Measurements from ENCODE around the gene LYPD5. TPM values are rescaled to one million over a fixed set of nuclear protein-coding genes. Genes with fewer than 3 reads are reported as not detected.

Gene LYPD5
- total and polyA plus RNA-seq, 2 of the 13 experiments (the other 11 are each of a cell fraction or from before 2014, with no cell fraction given) = not detected

DNA sequence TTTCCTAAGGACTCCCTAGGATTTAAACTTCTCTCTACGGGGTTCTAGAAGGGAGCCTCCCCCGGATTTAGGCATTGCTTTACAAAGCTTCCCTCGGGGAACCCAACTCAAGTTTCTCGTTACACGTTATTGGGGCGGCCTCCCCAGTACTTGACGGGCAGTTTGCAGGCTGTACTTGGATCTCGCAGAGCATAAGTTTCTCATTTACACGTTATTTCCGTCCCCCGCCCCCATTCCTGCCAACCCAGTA, 48.1 kb downstream of the LYPD5 start:
- Histone ChIP-seq H4K20me1 (ENCODE audit: insufficient read depth, low read length) (no peaks in the 10 kb centered on the region), H3K4me1 (ENCODE audit: insufficient read depth, low read length) (peaks cover 21% of the 10 kb centered on the region), H3K27ac (ENCODE audit: extremely low read length, insufficient read depth, low read length) (peak overlapping the region; percentile 93), H3K4me3 (replicated peaks in 1 of 3; ENCODE audit: insufficient read depth in 1 of 3, low read depth in 2 of 3, low read length in 3 of 3) (peak overlapping the region; percentile 66 to 83 (median 67)), H2AFZ (ENCODE audit: low read length) (no peak overlapping the region), H3K9me3 (ENCODE audit: low read length) (no peaks in the 10 kb centered on the region), H3K79me2 (ENCODE audit: insufficient read depth, low read length) (peaks cover 16% of the 10 kb centered on the region), H3K36me3 (replicated peaks in 1 of 2; ENCODE audit: control insufficient read depth in 1 of 2, insufficient read depth in 2 of 2, low read length in 2 of 2) (peaks cover 7 to 22% of the 10 kb centered on the region in 2 experiments), H3K9ac (ENCODE audit: insufficient read depth, low read depth, low read length) (peak overlapping the region; percentile 90), H3K4me2 (ENCODE audit: low read depth, low read length) (peak overlapping the region; percentile 88), H3K27me3 (ENCODE audit: control insufficient read depth in 1 of 2, insufficient read depth in 2 of 2, low read length in 2 of 2) (no peaks in the 10 kb centered on the region)
- FAIRE-seq = no peak
- intact Hi-C loops (cut with micrococcal nuclease; ENCODE audit: unreplicated experiment) = no loop called here
- no peak for ATAC-seq
- WGBS (ENCODE audit: low lambda C conversion rate) = 1% methylated on average over 11 of the region's 11 CpGs
- BruUV-seq (replicated peaks) = TSS peak; percentile 77
- TF ChIP-seq GRHL1 (CRISPR knock-in tag; conservative IDR thresholded peaks at IDR 0.05) (no peak), ATF1 (CRISPR knock-in tag; IDR thresholded peaks at IDR 0.05) (no peak), ZNF761 (CRISPR knock-in tag; conservative IDR thresholded peaks at IDR 0.05) (0 out of 2 replicates have a peak, but pooled peaks have one; percentile 12), ZNF816 (CRISPR knock-in tag; IDR thresholded peaks at IDR 0.05; ENCODE audit: borderline replicate concordance) (0 out of 2 replicates have a peak, but pooled peaks have one; percentile 39), ZNF446 (CRISPR knock-in tag; IDR thresholded peaks at IDR 0.05) (0 out of 2 replicates have a peak, but pooled peaks have one; percentile 47)
- CTCF ChIA-PET (ENCODE audit: low intra/inter-chr PET ratio, low total read pairs) = no interaction called here
- POLR2A ChIA-PET = interaction anchor here (0.7 to 1.6 kb wide), 9 partner anchors 9 to 147 kb away, joined by 3 to 20 read pairs (median 5); partner anchors contain the start of gene ZNF283
- no peak for DNase-seq (ENCODE audit: low spot score)
- in situ Hi-C loops (cut with HindIII; ENCODE audit: extremely low pct_ligation_motif_present, low pct_unique_long_range_greater_than_20kb) = no loop called here

- no peak for DNase-seq (ENCODE audit: low spot score)
- Histone ChIP-seq H3K4me1 (ENCODE audit: insufficient read depth, low read length) (peaks cover 18% of the 10 kb centered on the region), H3K4me2 (ENCODE audit: low read depth, low read length) (no peak overlapping the region), H3K36me3 (replicated peaks in 1 of 2; ENCODE audit: control insufficient read depth in 1 of 2, insufficient read depth in 2 of 2, low read length in 2 of 2) (peaks cover 14 to 38% of the 10 kb centered on the region in 2 experiments), H2AFZ (ENCODE audit: low read length) (no peak overlapping the region), H3K79me2 (ENCODE audit: insufficient read depth, low read length) (peaks cover 16% of the 10 kb centered on the region), H3K4me3 (replicated peaks in 1 of 3; ENCODE audit: insufficient read depth in 1 of 3, low read depth in 2 of 3, low read length in 3 of 3) (no peak overlapping the region), H3K9me3 (ENCODE audit: low read length) (no peaks in the 10 kb centered on the region), H3K9ac (ENCODE audit: insufficient read depth, low read depth, low read length) (no peak overlapping the region), H3K27me3 (ENCODE audit: control insufficient read depth in 1 of 2, insufficient read depth in 2 of 2, low read length in 2 of 2) (no peaks in the 10 kb centered on the region), H3K27ac (ENCODE audit: extremely low read length, insufficient read depth, low read length) (no peak overlapping the region), H4K20me1 (ENCODE audit: insufficient read depth, low read length) (no peaks in the 10 kb centered on the region)
- FAIRE-seq = no peak
- 98% methylated on average over 6 of the region's 6 CpGs for WGBS (ENCODE audit: low lambda C conversion rate)
- ChIA-PET CTCF (ENCODE audit: low intra/inter-chr PET ratio, low total read pairs) (no interaction called here), POLR2A (no interaction called here)
- no TSS peak for BruUV-seq (replicated peaks)
- intact Hi-C loops (cut with micrococcal nuclease; ENCODE audit: unreplicated experiment) = no loop called here
- ATAC-seq = no peak
- in situ Hi-C loops (cut with HindIII; ENCODE audit: extremely low pct_ligation_motif_present, low pct_unique_long_range_greater_than_20kb) = no loop called here
- no peak for TF ChIP-seq ZHX2 (IDR thresholded peaks at IDR 0.05; ENCODE audit: low read depth)
- TF ChIP-seq ZHX2 (CRISPR knock-in tag; IDR thresholded peaks at IDR 0.05; ENCODE audit: borderline replicate concordance) = no peak
Measured at GRCh38 chr19:43752287-43752875, 49.9 kb downstream of the LYPD5 start.

Data from HepG2 (cell line).